Measurements from ENCODE around the gene PKN1.
"Not testable (repeated sequence)": the region's sequence is repeated elsewhere in the genome, so short reads cannot be mapped to it uniquely, and the experiment has no call there.

Gene PKN1

GRCh38 chr19:14393329-14393728 lies 39.8 kb upstream of the PKN1 start:
- Histone ChIP-seq H3K4me1 (no peaks in the 10 kb centered on the region), H3K27ac (no peak overlapping the region), H3K36me3 (peaks cover 51 to 86% (median 79%) of the 10 kb centered on the region in 3 donors), H3K9me3 (no peaks in the 10 kb centered on the region), H3K4me3 (no peak overlapping the region), H3K27me3 (no peaks in the 10 kb centered on the region)
- DNase-seq = no peak
- intact Hi-C loops (cut with DNase I; ENCODE audit: low total_unique reads) = no loop called here
- TF ChIP-seq, protein P1, sequence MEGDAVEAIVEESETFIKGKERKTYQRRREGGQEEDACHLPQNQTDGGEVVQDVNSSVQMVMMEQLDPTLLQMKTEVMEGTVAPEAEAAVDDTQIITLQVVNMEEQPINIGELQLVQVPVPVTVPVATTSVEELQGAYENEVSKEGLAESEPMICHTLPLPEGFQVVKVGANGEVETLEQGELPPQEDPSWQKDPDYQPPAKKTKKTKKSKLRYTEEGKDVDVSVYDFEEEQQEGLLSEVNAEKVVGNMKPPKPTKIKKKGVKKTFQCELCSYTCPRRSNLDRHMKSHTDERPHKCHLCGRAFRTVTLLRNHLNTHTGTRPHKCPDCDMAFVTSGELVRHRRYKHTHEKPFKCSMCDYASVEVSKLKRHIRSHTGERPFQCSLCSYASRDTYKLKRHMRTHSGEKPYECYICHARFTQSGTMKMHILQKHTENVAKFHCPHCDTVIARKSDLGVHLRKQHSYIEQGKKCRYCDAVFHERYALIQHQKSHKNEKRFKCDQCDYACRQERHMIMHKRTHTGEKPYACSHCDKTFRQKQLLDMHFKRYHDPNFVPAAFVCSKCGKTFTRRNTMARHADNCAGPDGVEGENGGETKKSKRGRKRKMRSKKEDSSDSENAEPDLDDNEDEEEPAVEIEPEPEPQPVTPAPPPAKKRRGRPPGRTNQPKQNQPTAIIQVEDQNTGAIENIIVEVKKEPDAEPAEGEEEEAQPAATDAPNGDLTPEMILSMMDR (IDR thresholded peaks at IDR 0.05) = no peak

- Histone ChIP-seq H3K4me1 (no peaks in the 10 kb centered on the region), H3K36me3 (peaks cover 52 to 86% (median 78%) of the 10 kb centered on the region in 3 donors), H3K9me3 (no peaks in the 10 kb centered on the region), H3K27me3 (no peaks in the 10 kb centered on the region), H3K27ac (no peak overlapping the region), H3K4me3 (no peak overlapping the region)
- no peak for DNase-seq
- intact Hi-C loops (cut with DNase I; ENCODE audit: low total_unique reads) = no loop called here
- TF ChIP-seq, protein P1 (IDR thresholded peaks at IDR 0.05) = no peak
Measured at GRCh38 chr19:14394167-14394566, 38.9 kb upstream of the PKN1 start.

DNA sequence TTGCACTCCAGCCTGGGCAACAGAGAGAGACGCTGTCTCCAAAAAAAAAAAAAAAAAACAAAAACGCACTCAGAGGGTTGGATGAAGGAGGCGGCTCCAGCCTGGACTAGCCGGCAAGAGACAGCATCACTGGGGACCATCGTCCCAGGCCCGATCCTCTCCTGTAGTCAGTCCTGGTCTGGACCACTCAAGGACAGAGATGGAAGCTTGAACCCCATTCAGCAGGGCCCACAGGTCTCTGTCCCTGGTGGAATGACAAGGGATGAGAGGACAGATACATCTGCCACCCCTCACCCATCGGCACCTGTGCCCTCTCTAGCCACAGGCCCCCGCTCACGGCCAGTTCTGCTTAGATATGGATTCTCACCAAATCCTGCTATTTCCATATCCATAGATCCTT lies 37.8 kb upstream of the PKN1 start:
- TF ChIP-seq, protein P1 (IDR thresholded peaks at IDR 0.05) = no peak
- H3K36me3 ChIP-seq = peaks cover 56 to 87% (median 84%) of the 10 kb centered on the region in 3 donors
- no peak for DNase-seq
- no peak overlapping the region for H3K4me3 ChIP-seq
- no peaks in the 10 kb centered on the region for H3K4me1 ChIP-seq
- no peaks in the 10 kb centered on the region for H3K9me3 ChIP-seq
- no peaks in the 10 kb centered on the region for H3K27me3 ChIP-seq
- H3K27ac ChIP-seq = no peak overlapping the region
- intact Hi-C loops (cut with DNase I; ENCODE audit: low total_unique reads) = no loop called here

DNA sequence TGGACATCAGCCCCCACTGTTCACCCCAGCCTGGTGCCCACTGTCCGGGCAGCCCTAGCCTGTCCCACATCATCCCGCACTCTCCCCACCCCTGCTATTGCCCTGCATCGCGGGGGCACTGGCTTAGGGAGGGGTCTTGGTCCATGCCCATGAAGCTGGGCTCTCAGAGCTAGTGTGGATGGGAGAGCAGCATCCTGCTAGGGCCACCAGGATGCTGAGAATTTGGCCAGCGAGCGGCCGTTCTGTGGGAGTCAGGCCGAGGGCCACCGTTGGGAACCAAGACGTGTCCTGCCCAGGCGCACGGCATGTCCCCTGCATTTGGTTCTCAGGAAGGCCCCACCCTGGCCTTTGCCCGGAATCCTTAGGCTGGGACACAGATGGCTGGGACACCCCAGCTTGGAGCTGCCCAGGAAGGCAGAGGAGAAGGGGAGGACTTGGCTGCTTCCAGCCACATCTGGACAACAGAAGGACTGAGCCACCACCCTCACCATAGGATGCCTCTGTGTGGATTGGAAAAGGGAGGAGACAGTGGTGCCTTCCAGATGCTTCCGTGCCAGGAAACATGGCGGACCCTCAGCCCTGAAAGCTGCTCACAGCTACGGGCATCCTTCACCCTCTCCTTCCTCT lies 37.3 kb upstream of the PKN1 start:
- no peak for DNase-seq
- Histone ChIP-seq H3K4me3 (no peak overlapping the region), H3K27me3 (no peaks in the 10 kb centered on the region), H3K9me3 (no peaks in the 10 kb centered on the region), H3K27ac (no peak overlapping the region), H3K4me1 (no peaks in the 10 kb centered on the region), H3K36me3 (peaks cover 57 to 86% (median 84%) of the 10 kb centered on the region in 3 donors)
- TF ChIP-seq, protein P1 (IDR thresholded peaks at IDR 0.05) = no peak
- intact Hi-C loops (cut with DNase I; ENCODE audit: low total_unique reads) = no loop called here

- DNase-seq; H3K4me1 ChIP-seq; H3K4me3 ChIP-seq; H3K27me3 ChIP-seq; intact Hi-C loops (cut with DNase I; ENCODE audit: low total_unique reads); H3K9me3 ChIP-seq; H3K27ac ChIP-seq: not testable (repeated sequence)
- H3K36me3 ChIP-seq = peaks cover 57 to 86% (median 84%) of the 10 kb centered on the region in 3 donors
Measured at GRCh38 chr19:14396730-14397129, 36.4 kb upstream of the PKN1 start.

GRCh38 chr19:14397168-14397567 lies 35.9 kb upstream of the PKN1 start:
- H3K27me3 ChIP-seq; DNase-seq; intact Hi-C loops (cut with DNase I; ENCODE audit: low total_unique reads); H3K27ac ChIP-seq; H3K4me3 ChIP-seq; H3K9me3 ChIP-seq; H3K4me1 ChIP-seq: not testable (repeated sequence)
- peaks cover 56 to 86% (median 84%) of the 10 kb centered on the region in 3 donors for H3K36me3 ChIP-seq
